Ascending aorta (tissue), 2 donors: ENCODE data around the gene GRID2IP. TPM values are rescaled to one million over a fixed set of nuclear protein-coding genes. Genes with fewer than 3 reads are reported as not detected.

Source experiments
- DNase-seq, 2 donors: peaks; one replicate each; pipeline ENCODE4 v3.0.0-alpha.2; 2019; ENCODE audit warnings: low spot score in 2 of 2
- H3K27ac ChIP-seq, 2 donors: fragments of 200-600 bp; sonication (generic); one replicate each; pipeline ENCODE4 v1.5.1; 2016 to 2017; ENCODE audit warnings: mild to moderate bottlenecking in 1 of 2
- H3K27me3 ChIP-seq: fragments of 200-600 bp; sonication (generic); one replicate; pipeline ENCODE4 v1.5.1; 2017
- H3K36me3 ChIP-seq, 2 donors: fragments of 200-600 bp; sonication (generic); one replicate each; pipeline ENCODE4 v1.5.1; 2016
- H3K4me1 ChIP-seq, 2 donors: fragments of 200-600 bp; sonication (generic); one replicate each; pipeline ENCODE4 v1.5.1; 2016 to 2017; ENCODE audit warnings: mild to moderate bottlenecking in 1 of 2
- H3K4me3 ChIP-seq, 2 donors: fragments of 200-600 bp; sonication (generic); one replicate each; pipeline ENCODE4 v1.5.1; 2016 to 2017; ENCODE audit warnings: mild to moderate bottlenecking in 1 of 2
- H3K9me3 ChIP-seq, 2 donors: fragments of 200-600 bp; sonication (generic); one replicate each; pipeline ENCODE4 v1.5.1; 2016
- intact Hi-C: fragments of 100-400 bp; cut with DNase I; formaldehyde crosslinking; loops from one replicate; pipeline ENCODE4 v1.15.1; 2023
- total RNA-seq: library from RNA; depleted of rRNA; stranded (reverse); fragments of >200 nt; gene quantifications from one replicate; pipeline ENCODE4 v1.1.0, GENCODE V29; 2016
- TF ChIP-seq, protein P1 (sequence below), 3 experiments: fragments of 200-600 bp in 2 of 3; fragments of 450-650 bp in 1 of 3; sonication (generic) in 2 of 3; IDR thresholded peaks; one replicate each; pipeline ENCODE4 v1.5.1; 2016 to 2019; ENCODE audit warnings: antibody characterized with exemption in 3 of 3, mild to moderate bottlenecking in 1 of 3, moderate library complexity in 1 of 3

GRID2IP gene
- total RNA-seq, 1 donor from 2014 or later = not detected

DNA sequence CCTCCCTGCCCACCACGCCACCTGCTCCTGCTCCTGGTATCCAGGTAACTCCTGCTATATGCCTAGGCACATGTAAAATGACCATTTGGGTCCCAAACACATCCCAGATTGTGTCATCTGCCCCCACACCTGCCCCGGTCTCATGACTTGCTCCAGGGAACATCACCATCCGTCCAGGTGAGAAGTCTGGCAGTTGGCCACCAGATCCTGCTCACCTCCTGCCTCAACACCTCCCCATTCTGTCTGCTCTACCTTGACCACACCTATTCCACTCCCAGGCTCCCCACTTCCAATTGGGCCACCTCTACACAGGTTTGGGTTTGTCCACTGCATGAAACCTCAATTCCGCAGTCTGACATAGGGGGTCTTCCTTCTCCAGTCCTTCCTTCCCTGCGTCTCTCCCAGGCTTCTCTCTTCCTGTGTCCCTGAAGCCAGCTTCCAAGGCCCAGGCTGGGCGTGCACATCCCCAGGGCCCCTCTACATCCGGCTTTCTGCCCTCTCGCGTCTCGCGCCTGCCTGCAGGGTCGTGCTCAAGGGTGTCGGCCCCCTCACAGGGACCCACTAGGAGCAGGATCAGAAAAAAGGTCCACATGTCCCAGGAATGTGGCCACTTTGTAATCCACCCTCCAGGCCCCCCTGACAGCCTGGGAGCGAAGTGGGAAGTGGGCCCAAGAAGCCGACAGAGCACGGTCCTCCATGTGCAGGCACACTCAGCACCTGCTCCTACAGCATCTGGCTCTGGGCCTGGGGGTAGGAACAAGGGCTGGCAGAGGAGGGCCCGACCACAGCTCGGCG, 54.2 kb downstream of the GRID2IP start:
- H3K27me3 ChIP-seq = no peaks in the 10 kb centered on the region
- no peak overlapping the region for H3K27ac ChIP-seq
- no peak overlapping the region for H3K4me3 ChIP-seq
- TF ChIP-seq, protein P1, sequence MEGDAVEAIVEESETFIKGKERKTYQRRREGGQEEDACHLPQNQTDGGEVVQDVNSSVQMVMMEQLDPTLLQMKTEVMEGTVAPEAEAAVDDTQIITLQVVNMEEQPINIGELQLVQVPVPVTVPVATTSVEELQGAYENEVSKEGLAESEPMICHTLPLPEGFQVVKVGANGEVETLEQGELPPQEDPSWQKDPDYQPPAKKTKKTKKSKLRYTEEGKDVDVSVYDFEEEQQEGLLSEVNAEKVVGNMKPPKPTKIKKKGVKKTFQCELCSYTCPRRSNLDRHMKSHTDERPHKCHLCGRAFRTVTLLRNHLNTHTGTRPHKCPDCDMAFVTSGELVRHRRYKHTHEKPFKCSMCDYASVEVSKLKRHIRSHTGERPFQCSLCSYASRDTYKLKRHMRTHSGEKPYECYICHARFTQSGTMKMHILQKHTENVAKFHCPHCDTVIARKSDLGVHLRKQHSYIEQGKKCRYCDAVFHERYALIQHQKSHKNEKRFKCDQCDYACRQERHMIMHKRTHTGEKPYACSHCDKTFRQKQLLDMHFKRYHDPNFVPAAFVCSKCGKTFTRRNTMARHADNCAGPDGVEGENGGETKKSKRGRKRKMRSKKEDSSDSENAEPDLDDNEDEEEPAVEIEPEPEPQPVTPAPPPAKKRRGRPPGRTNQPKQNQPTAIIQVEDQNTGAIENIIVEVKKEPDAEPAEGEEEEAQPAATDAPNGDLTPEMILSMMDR (IDR thresholded peaks at IDR 0.05) = no peak
- intact Hi-C loops = no loop called here
- no peaks in the 10 kb centered on the region for H3K9me3 ChIP-seq
- no peak for DNase-seq
- no peaks in the 10 kb centered on the region for H3K36me3 ChIP-seq
- H3K4me1 ChIP-seq = no peaks in the 10 kb centered on the region

DNA sequence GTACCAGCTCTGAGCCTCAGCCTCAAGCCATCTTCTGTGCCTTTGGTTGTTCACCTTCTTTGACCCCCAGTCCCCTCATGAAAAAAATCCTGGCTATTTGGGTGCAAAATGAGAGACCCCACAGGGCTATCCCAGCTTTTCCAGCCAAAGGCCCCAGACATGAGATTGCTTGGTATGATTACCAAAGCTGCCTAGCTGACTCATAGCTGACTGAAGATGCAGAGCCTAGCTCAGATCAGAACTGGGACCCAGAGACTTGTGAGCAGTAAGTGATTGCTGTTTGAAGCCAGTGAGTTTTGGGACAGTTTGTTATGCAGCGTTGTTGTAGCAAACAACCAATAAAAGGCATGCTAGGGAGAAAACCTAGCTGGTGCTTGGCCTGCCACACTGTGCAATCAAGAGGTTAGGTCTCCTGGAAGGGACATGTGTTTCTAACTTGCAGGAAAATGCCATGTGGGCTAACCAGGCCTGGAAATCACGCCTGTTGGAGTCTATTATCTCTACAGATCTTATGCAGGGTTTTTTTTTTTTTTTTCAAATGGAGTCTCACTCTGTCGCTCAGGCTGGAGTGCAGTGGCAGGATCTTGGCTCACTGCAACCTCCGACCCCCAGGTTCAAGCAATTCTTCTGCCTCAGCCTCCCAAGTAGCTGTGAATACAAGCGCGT, 55.5 kb downstream of the GRID2IP start:
- intact Hi-C loops = no loop called here
- H3K4me3 ChIP-seq = no peak overlapping the region
- no peak overlapping the region for H3K27ac ChIP-seq
- H3K36me3 ChIP-seq = no peaks in the 10 kb centered on the region
- no peak for DNase-seq
- H3K27me3 ChIP-seq = no peaks in the 10 kb centered on the region
- no peaks in the 10 kb centered on the region for H3K4me1 ChIP-seq
- H3K9me3 ChIP-seq = no peaks in the 10 kb centered on the region
- TF ChIP-seq, protein P1 (IDR thresholded peaks at IDR 0.05) = no peak

DNA sequence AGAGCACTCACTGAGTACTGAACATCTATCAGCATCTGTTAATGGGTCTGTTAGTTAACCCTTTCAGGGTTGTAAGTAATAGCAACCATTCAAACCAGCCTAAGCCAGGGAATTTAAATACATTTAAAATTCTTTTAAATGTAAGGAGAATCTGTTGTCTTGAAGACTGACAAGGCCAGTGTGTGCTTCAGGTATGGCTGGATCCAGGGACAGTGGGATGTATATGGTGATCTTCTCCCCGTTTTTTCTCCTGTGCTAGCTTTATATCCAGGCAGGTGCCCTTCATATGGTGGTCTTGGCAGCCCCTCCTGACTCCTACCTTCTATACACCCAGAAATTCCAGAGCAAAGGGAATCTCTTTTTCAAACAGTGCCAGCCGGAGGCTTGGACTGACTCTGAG, 56.9 kb downstream of the GRID2IP start:
- intact Hi-C loops = no loop called here
- H3K4me3 ChIP-seq = no peak overlapping the region
- H3K4me1 ChIP-seq = no peaks in the 10 kb centered on the region
- DNase-seq = no peak
- no peak overlapping the region for H3K27ac ChIP-seq
- H3K9me3 ChIP-seq = no peaks in the 10 kb centered on the region
- no peaks in the 10 kb centered on the region for H3K27me3 ChIP-seq
- TF ChIP-seq, protein P1 (IDR thresholded peaks at IDR 0.05) = no peak
- H3K36me3 ChIP-seq = no peaks in the 10 kb centered on the region

DNA sequence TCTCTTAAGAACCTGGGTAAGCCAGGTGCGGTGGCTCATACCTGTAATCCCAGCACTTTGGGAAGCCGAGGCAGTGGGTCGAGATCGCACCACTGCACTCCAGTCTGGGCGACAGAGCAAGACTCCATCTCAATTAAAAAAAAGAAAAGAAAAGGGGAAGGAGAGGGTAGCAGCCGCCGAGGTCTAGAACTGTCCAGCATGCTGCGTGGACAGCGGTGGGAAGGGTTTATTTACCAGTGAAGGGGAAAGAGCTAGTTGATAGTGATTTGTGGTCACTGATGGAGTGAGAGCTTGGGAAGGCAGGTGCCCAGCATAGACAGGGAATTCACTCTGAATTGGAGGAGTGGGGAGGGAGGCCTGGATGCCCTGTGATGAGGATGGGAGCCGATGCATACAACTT, 60.1 kb downstream of the GRID2IP start:
- no peaks in the 10 kb centered on the region for H3K27me3 ChIP-seq
- TF ChIP-seq, protein P1 (IDR thresholded peaks at IDR 0.05) = no peak
- H3K4me1 ChIP-seq = no peaks in the 10 kb centered on the region
- no peak overlapping the region for H3K4me3 ChIP-seq
- intact Hi-C loops = no loop called here
- no peak for DNase-seq
- no peaks in the 10 kb centered on the region for H3K9me3 ChIP-seq
- H3K36me3 ChIP-seq = no peaks in the 10 kb centered on the region
- no peak overlapping the region for H3K27ac ChIP-seq

DNA sequence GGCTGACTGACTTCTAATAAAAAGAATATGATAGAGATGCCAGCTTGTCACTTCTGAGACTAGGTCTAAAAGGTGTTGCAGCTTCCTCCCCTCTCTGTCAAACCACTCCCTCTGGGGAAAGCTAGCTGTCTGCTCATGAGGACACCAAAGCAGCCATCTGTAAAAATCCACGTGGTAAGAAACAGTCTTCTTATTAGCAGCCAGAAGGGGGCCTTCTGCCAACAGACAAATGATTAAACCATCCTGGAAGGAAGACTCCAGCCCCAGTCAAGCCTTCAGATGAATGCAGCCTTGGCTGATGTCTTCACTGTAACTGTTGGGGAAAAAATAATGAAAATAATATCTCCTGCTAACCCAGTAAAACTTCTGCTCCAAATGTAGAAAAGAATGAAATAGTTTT, 61.6 kb downstream of the GRID2IP start:
- H3K4me3 ChIP-seq = no peak overlapping the region
- intact Hi-C loops = no loop called here
- H3K36me3 ChIP-seq = no peaks in the 10 kb centered on the region
- peaks cover 1 to 2% of the 10 kb centered on the region in 2 donors for H3K4me1 ChIP-seq
- TF ChIP-seq, protein P1 (IDR thresholded peaks at IDR 0.05) = no peak
- DNase-seq = no peak
- H3K27me3 ChIP-seq = no peaks in the 10 kb centered on the region
- H3K27ac ChIP-seq = no peak overlapping the region
- H3K9me3 ChIP-seq = no peaks in the 10 kb centered on the region
